Mucosa of stomach (tissue), 1 donor: ENCODE measurements around the gene PTPRD.

ENCODE experiments used
- H3K27me3 ChIP-seq: one replicate; pipeline ENCODE4 v1.7.0; 2013; ENCODE audit warnings: mild to moderate bottlenecking, low read length; ENCODE audit not compliant: control insufficient read depth, insufficient read depth
- H3K36me3 ChIP-seq: one replicate; pipeline ENCODE4 v1.7.0; 2013; ENCODE audit warnings: low read length; ENCODE audit not compliant: control insufficient read depth, insufficient read depth
- H3K4me1 ChIP-seq: one replicate; pipeline ENCODE4 v1.7.0; 2013; ENCODE audit warnings: mild to moderate bottlenecking, low read length; ENCODE audit not compliant: control insufficient read depth, insufficient read depth
- H3K4me3 ChIP-seq: one replicate; pipeline ENCODE4 v1.7.0; 2013; ENCODE audit warnings: low read length
- H3K9ac ChIP-seq: one replicate; pipeline ENCODE4 v1.7.0; 2013; ENCODE audit warnings: mild to moderate bottlenecking, low read length, moderate library complexity
- H3K9me3 ChIP-seq: one replicate; pipeline ENCODE4 v1.7.0; 2013; ENCODE audit warnings: mild to moderate bottlenecking, low read length, moderate library complexity; ENCODE audit not compliant: control insufficient read depth
- donor health status: Pancreatic carcinoma.

Gene PTPRD

GRCh38 chr9:8560560-8561525, 2052.0 kb downstream of the PTPRD start:
- no peaks in the 10 kb centered on the region for H3K4me1 ChIP-seq
- no peak overlapping the region for H3K9ac ChIP-seq
- no peaks in the 10 kb centered on the region for H3K9me3 ChIP-seq
- H3K4me3 ChIP-seq = no peak overlapping the region
- H3K27me3 ChIP-seq = no peaks in the 10 kb centered on the region
- H3K36me3 ChIP-seq = no peaks in the 10 kb centered on the region

DNA sequence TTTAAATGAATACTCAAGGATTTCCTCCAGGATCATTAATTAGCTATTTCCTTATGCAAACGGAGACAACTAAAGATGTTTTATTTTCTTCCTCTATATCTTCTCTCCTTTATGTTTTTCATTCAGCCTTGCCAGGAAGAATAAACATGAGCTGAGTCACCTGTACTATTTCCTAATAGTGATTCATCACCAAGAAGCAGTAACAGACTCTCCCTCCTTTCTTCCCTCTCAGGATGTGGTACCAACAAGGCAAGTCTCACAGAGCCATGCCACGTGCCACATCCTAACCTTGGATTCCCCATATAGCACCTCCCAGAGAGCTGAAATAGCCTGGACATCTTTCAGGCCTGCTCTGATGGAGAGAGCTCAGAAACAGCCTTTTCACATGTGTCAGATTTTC, 2054.6 kb downstream of the PTPRD start:
- Histone ChIP-seq H3K4me3 (no peak overlapping the region), H3K4me1 (no peaks in the 10 kb centered on the region)

DNA sequence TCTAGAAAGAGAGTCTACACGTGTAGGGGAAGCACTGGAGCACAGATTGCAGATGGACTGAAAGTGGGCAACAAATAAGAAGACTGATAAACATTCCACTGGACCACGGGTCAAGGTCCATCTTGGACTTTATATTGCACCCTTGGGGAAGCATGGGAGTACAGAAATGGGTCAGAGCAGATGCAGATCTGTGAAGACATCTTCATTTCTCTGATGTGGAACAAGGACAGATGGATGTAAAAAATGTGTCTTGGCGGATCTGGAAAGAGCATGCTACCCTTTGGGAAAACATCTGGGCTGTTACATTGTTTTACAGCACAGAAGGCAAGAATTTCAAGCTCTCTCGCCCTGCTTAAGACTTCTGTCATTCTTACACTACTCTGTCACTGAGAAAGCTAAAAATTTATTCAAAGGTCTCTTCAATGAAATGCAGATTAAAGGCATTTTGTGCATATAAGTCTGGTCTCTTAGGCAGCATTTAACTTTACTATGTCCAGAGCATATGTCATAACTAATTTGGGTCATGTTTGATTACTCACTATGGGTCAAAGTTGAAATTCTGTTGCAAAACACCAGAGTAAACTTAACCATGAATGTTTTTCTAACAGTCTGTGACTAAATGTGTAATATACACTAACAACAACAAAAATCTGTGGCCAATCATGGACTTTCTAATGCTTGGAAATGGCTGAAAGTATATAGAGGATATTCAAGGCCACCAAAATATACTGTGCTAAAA, 2056.9 kb downstream of the PTPRD start:
- Histone ChIP-seq H3K27me3 (no peaks in the 10 kb centered on the region), H3K4me3 (no peak overlapping the region), H3K36me3 (no peaks in the 10 kb centered on the region), H3K9me3 (no peaks in the 10 kb centered on the region), H3K9ac (no peak overlapping the region), H3K4me1 (no peaks in the 10 kb centered on the region)

More for the DNA sequence above, 2054.6 kb downstream of the PTPRD start:
- Histone ChIP-seq H3K27me3 (no peaks in the 10 kb centered on the region), H3K36me3 (no peaks in the 10 kb centered on the region), H3K9ac (no peak overlapping the region), H3K9me3 (no peaks in the 10 kb centered on the region)

- H3K4me3 ChIP-seq = no peak overlapping the region
- H3K9me3 ChIP-seq = no peaks in the 10 kb centered on the region
- H3K36me3 ChIP-seq = no peaks in the 10 kb centered on the region
- no peaks in the 10 kb centered on the region for H3K4me1 ChIP-seq
- no peak overlapping the region for H3K9ac ChIP-seq
- H3K27me3 ChIP-seq = no peaks in the 10 kb centered on the region
Observed at GRCh38 chr9:8553444-8553843, 2059.4 kb downstream of the PTPRD start.

DNA sequence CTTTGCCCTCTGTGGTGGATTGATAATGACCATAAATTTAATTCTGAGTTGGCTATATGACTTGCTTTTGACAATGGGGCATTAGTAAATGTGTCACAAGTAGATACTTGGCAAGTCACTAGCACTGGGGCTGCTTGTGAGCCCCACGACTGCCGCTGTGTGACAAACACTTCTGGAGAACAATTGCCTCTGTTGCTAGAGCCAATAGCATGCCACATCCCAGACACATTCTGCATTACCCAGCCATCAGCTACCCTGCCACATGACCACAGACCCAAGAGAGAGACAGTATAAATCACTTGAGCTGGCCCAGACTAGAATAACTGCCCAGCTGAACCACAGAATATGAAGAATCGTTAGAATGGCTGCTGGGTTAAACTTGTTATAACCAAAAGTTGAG, 2060.1 kb downstream of the PTPRD start:
- Histone ChIP-seq H3K9me3 (no peaks in the 10 kb centered on the region), H3K4me3 (no peak overlapping the region), H3K36me3 (no peaks in the 10 kb centered on the region), H3K9ac (no peak overlapping the region), H3K4me1 (no peaks in the 10 kb centered on the region), H3K27me3 (no peaks in the 10 kb centered on the region)

DNA sequence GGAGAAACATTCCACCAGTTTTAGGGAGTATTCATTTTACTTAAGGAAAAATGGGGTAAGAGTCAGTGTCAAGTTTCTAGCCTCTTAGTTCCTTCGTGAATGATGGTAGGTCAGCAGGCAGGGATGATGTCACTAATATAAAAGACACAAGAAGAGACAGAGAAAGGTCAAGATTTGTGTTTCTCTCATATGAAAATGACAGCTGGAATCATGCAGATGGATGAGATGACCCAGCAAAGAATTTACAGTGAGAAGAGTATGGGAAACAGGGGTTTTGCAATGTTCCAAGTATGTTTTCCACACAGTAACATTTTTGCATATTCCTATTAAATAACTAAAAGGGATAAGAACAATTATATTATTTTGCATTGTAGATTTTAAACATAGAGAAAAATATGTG, 2063.6 kb downstream of the PTPRD start:
- no peak overlapping the region for H3K9ac ChIP-seq
- no peaks in the 10 kb centered on the region for H3K36me3 ChIP-seq
- no peaks in the 10 kb centered on the region for H3K9me3 ChIP-seq
- H3K27me3 ChIP-seq = no peaks in the 10 kb centered on the region
- no peak overlapping the region for H3K4me3 ChIP-seq
- H3K4me1 ChIP-seq = no peaks in the 10 kb centered on the region

DNA sequence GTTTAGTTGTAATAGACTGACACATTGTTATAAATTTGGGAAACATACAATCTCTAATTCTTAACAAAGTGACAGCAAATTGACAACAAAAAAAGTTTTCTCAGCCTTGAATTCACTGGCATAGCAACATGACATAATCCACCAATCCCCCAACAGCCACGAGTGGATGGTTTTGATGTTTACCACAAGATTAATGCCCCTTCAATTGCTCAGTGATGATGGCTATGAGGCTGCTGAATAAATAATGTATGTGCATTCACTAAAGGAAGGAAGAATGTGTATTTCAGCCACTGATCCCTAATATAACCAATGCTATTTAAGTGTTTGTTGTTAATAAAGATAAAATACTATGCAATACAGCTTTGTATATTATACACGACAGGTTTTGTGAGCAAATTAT, 2069.6 kb downstream of the PTPRD start:
- no peaks in the 10 kb centered on the region for H3K4me1 ChIP-seq
- no peaks in the 10 kb centered on the region for H3K36me3 ChIP-seq
- no peaks in the 10 kb centered on the region for H3K27me3 ChIP-seq
- no peak overlapping the region for H3K4me3 ChIP-seq
- H3K9ac ChIP-seq = no peak overlapping the region
- H3K9me3 ChIP-seq = no peaks in the 10 kb centered on the region

DNA sequence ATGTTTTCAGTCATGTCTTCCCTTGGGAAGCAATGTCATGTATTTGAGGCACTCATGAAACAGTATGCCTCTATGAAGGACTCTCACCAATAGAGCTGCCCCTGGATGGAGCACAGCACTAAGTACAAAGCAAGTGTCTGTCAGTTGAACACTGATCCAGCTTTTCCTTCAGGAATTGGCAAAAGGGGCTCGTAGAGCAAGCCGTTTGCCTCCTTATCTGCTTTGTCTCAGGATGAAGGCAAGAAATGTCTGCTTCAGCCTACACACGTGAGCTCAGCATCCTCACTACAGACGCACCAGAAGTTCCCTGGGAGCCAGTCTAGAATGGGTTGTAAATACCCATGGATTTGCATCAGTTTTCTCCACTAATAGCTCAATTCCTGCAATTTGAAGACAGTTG, 2070.3 kb downstream of the PTPRD start:
- Histone ChIP-seq H3K4me1 (no peaks in the 10 kb centered on the region), H3K27me3 (no peaks in the 10 kb centered on the region), H3K4me3 (no peak overlapping the region), H3K9ac (no peak overlapping the region), H3K9me3 (no peaks in the 10 kb centered on the region), H3K36me3 (no peaks in the 10 kb centered on the region)

- H3K9me3 ChIP-seq = no peaks in the 10 kb centered on the region
- no peaks in the 10 kb centered on the region for H3K27me3 ChIP-seq
- H3K36me3 ChIP-seq = no peaks in the 10 kb centered on the region
- H3K4me3 ChIP-seq = no peak overlapping the region
- H3K9ac ChIP-seq = no peak overlapping the region
- H3K4me1 ChIP-seq = no peaks in the 10 kb centered on the region
Observed at GRCh38 chr9:8539681-8540197, 2073.1 kb downstream of the PTPRD start.

- Histone ChIP-seq H3K36me3 (no peaks in the 10 kb centered on the region), H3K9ac (no peak overlapping the region), H3K4me1 (no peaks in the 10 kb centered on the region), H3K27me3 (no peaks in the 10 kb centered on the region), H3K4me3 (no peak overlapping the region), H3K9me3 (no peaks in the 10 kb centered on the region)
Observed at GRCh38 chr9:8536845-8537244, 2076.0 kb downstream of the PTPRD start.

- no peaks in the 10 kb centered on the region for H3K27me3 ChIP-seq
- no peak overlapping the region for H3K4me3 ChIP-seq
- H3K36me3 ChIP-seq = no peaks in the 10 kb centered on the region
- no peaks in the 10 kb centered on the region for H3K9me3 ChIP-seq
- no peaks in the 10 kb centered on the region for H3K4me1 ChIP-seq
- no peak overlapping the region for H3K9ac ChIP-seq
Observed at GRCh38 chr9:8534828-8535227, 2078.0 kb downstream of the PTPRD start.

DNA sequence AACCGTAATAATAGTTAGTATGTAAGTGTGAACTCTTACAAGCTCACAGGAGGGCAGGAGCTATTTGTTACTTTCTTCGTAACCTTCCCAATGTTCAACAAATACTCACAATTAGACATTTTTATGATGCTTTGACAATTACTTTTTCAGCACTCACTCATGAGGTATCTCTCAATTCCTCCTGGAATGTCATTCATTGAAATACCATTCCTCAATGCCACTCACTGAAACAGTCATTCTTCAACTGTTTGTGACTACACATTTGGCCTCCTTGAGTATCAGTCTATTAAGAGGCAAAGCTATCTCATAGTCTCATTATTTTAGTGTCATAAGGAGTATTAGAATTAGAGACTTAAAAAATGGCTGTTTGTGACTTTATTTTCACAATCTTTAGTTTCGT, 2079.1 kb downstream of the PTPRD start:
- no peaks in the 10 kb centered on the region for H3K27me3 ChIP-seq
- no peak overlapping the region for H3K9ac ChIP-seq
- H3K4me3 ChIP-seq = no peak overlapping the region
- no peaks in the 10 kb centered on the region for H3K4me1 ChIP-seq
- no peaks in the 10 kb centered on the region for H3K36me3 ChIP-seq
- no peaks in the 10 kb centered on the region for H3K9me3 ChIP-seq
